ENCODE results near the gene DPYD.

DPYD gene

GRCh38 chr1:97610102-97610501 lies 310.7 kb downstream of the DPYD start:
- no peak for DNase-seq (ENCODE audit: low spot score)

GRCh38 chr1:97608272-97608671 lies 312.6 kb downstream of the DPYD start:
- no peak for DNase-seq (ENCODE audit: low spot score)

GRCh38 chr1:97603776-97604175 lies 317.1 kb downstream of the DPYD start:
- no peak for DNase-seq (ENCODE audit: low spot score)

- no peak for DNase-seq (ENCODE audit: low spot score)
Measured at GRCh38 chr1:97603218-97603617, 317.6 kb downstream of the DPYD start.

- DNase-seq (ENCODE audit: low spot score): no peak
Measured at GRCh38 chr1:97599447-97599846, 321.4 kb downstream of the DPYD start.

- no peak for DNase-seq (ENCODE audit: low spot score)
Measured at GRCh38 chr1:97593192-97593591, 327.6 kb downstream of the DPYD start.

- no peak for DNase-seq (ENCODE audit: low spot score)
Measured at GRCh38 chr1:97588772-97589171, 332.1 kb downstream of the DPYD start.

- no peak for DNase-seq (ENCODE audit: low spot score)
Measured at GRCh38 chr1:97581614-97582051, 339.2 kb downstream of the DPYD start.

GRCh38 chr1:97577613-97578012 lies 343.2 kb downstream of the DPYD start:
- DNase-seq (ENCODE audit: low spot score): no peak

- DNase-seq (ENCODE audit: low spot score): no peak
Measured at GRCh38 chr1:97573553-97573952, 347.3 kb downstream of the DPYD start.

GRCh38 chr1:97572561-97572960 lies 348.3 kb downstream of the DPYD start:
- no peak for DNase-seq (ENCODE audit: low spot score)

- no peak for DNase-seq (ENCODE audit: low spot score)
Measured at GRCh38 chr1:97571760-97572159, 349.1 kb downstream of the DPYD start.

GRCh38 chr1:97570691-97571090 lies 350.1 kb downstream of the DPYD start:
- no peak for DNase-seq (ENCODE audit: low spot score)

- no peak for DNase-seq (ENCODE audit: low spot score)
Measured at GRCh38 chr1:97567000-97567749, 353.7 kb downstream of the DPYD start.

- no peak for DNase-seq (ENCODE audit: low spot score)
Measured at GRCh38 chr1:97565886-97566285, 354.9 kb downstream of the DPYD start.

GRCh38 chr1:97563926-97564325 lies 356.9 kb downstream of the DPYD start:
- no peak for DNase-seq (ENCODE audit: low spot score)

GRCh38 chr1:97562081-97562480 lies 358.8 kb downstream of the DPYD start:
- DNase-seq (ENCODE audit: low spot score): no peak

GRCh38 chr1:97560714-97561113 lies 360.1 kb downstream of the DPYD start:
- DNase-seq (ENCODE audit: low spot score): no peak

- DNase-seq (ENCODE audit: low spot score): no peak
Measured at GRCh38 chr1:97553971-97554370, 366.9 kb downstream of the DPYD start.

GRCh38 chr1:97551113-97551512 lies 369.7 kb downstream of the DPYD start:
- no peak for DNase-seq (ENCODE audit: low spot score)

GRCh38 chr1:97545446-97545845 lies 375.4 kb downstream of the DPYD start:
- no peak for DNase-seq (ENCODE audit: low spot score)

- no peak for DNase-seq (ENCODE audit: low spot score)
Measured at GRCh38 chr1:97540346-97540888, 380.4 kb downstream of the DPYD start.

GRCh38 chr1:97538113-97538512 lies 382.7 kb downstream of the DPYD start:
- DNase-seq (ENCODE audit: low spot score): no peak

GRCh38 chr1:97533358-97533757 lies 387.5 kb downstream of the DPYD start:
- no peak for DNase-seq (ENCODE audit: low spot score)

Measured in cerebellar cortex (tissue), 1 donor.